Measurements from ENCODE around the gene NFATC2IP. TPM values are rescaled to one million over a fixed set of nuclear protein-coding genes. Genes with fewer than 3 reads are reported as not detected.

The NFATC2IP gene
- total and polyA plus RNA-seq, 2 of the 13 experiments (the other 11 are each of a cell fraction or from before 2014, with no cell fraction given), result 32.1 to 48.5 TPM

GRCh38 chr16:28951410-28951943 is 740 bp downstream of the NFATC2IP start (continued):
- TF ChIP-seq, protein P1, sequence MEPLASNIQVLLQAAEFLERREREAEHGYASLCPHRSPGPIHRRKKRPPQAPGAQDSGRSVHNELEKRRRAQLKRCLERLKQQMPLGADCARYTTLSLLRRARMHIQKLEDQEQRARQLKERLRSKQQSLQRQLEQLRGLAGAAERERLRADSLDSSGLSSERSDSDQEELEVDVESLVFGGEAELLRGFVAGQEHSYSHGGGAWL (CRISPR knock-in tag; IDR thresholded peaks at IDR 0.05), result no peak
- TF ChIP-seq TBX2 (CRISPR knock-in tag; IDR thresholded peaks at IDR 0.05; ENCODE audit: borderline replicate concordance) (no peak), REL (CRISPR knock-in tag; conservative IDR thresholded peaks at IDR 0.05) (0 out of 2 replicates have a peak, but pooled peaks have one; percentile 3), KAT8 (CRISPR knock-in tag; IDR thresholded peaks at IDR 0.05) (no peak), ZNF746 (CRISPR knock-in tag; IDR thresholded peaks at IDR 0.05) (no peak), MAFG (CRISPR knock-in tag; IDR thresholded peaks at IDR 0.05) (no peak), FOSL1 (CRISPR knock-in tag; IDR thresholded peaks at IDR 0.05; ENCODE audit: borderline replicate concordance) (no peak), ZC3H13 (CRISPR knock-in tag; IDR thresholded peaks at IDR 0.05) (0 out of 2 replicates have a peak, but pooled peaks have one; percentile 29), FOXP1 (IDR thresholded peaks at IDR 0.05) (no peak), FOXP1 (CRISPR knock-in tag; IDR thresholded peaks at IDR 0.05) (no peak), CREB3 (CRISPR knock-in tag; IDR thresholded peaks at IDR 0.05) (no peak), NFKB2 (CRISPR knock-in tag; IDR thresholded peaks at IDR 0.05; ENCODE audit: borderline replicate concordance) (no peak), NR1H2 (CRISPR knock-in tag; IDR thresholded peaks at IDR 0.05; ENCODE audit: borderline replicate concordance, low read depth) (no peak), NFIB (CRISPR knock-in tag; IDR thresholded peaks at IDR 0.05; ENCODE audit: borderline replicate concordance) (no peak), POLR2AphosphoS5 (IDR thresholded peaks at IDR 0.05; ENCODE audit: low read depth, low read length) (no peak), RXRB (CRISPR knock-in tag; IDR thresholded peaks at IDR 0.05; ENCODE audit: borderline replicate concordance) (no peak), ZMAT3 (CRISPR knock-in tag; conservative IDR thresholded peaks at IDR 0.05) (no peak), RFXANK (CRISPR knock-in tag; IDR thresholded peaks at IDR 0.05) (no peak), FOXA1 (IDR thresholded peaks at IDR 0.05) (no peak), FOXA1 (CRISPR knock-in tag; IDR thresholded peaks at IDR 0.05) (no peak), STAT5B (CRISPR knock-in tag; IDR thresholded peaks at IDR 0.05) (no peak), ATRX (CRISPR knock-in tag; IDR thresholded peaks at IDR 0.05; ENCODE audit: borderline replicate concordance) (no peak), ZNF672 (CRISPR knock-in tag; IDR thresholded peaks at IDR 0.05) (no peak), ZNF225 (CRISPR knock-in tag; IDR thresholded peaks at IDR 0.05) (no peak), ZBTB49 (CRISPR knock-in tag; IDR thresholded peaks at IDR 0.05; ENCODE audit: borderline replicate concordance) (no peak), BCL6 (CRISPR knock-in tag; IDR thresholded peaks at IDR 0.05) (no peak), ZNF468 (CRISPR knock-in tag; IDR thresholded peaks at IDR 0.05) (no peak), ZNF224 (CRISPR knock-in tag; IDR thresholded peaks at IDR 0.05) (no peak), CCAR2 (optimal IDR thresholded peaks at IDR 0.05; ENCODE audit: low read depth, low read length) (no peak), SIN3A (IDR thresholded peaks at IDR 0.05; ENCODE audit: borderline replicate concordance, low read depth, low read length) (peak; percentile 54; the same call in 1 of the 2 replicates)
- TF ChIP-seq, protein P2, sequence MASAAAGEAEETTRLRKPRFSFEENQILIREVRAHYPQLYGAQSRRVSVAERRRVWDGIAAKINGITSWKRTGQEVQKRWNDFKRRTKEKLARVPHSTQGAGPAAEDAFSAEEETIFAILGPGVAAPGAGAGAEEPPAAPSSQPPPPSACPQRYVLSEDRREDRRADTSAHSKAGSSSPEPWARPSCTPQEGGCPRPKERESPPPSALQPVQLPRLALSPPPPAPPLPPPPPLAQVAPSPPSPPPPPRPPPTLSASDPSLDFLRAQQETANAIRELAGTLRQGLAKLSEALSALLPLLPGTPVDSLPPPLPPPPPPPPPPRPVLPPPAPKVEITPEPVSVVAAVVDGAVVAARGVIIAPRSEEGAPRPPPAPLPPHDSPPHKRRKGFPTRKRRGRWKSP (CRISPR knock-in tag; IDR thresholded peaks at IDR 0.05), result 0 out of 2 replicates have a peak, but pooled peaks have one; percentile 9

Measured in HepG2 (cell line).